IPS-18a (cell line): ENCODE measurements around the gene DOHH.

ENCODE experiments used
- H3K27ac ChIP-seq: one replicate; pipeline ENCODE4 v1.5.1; 2013; ENCODE audit warnings: low read length
- H3K27me3 ChIP-seq: one replicate; pipeline ENCODE4 v1.6.1; 2013; ENCODE audit warnings: mild to moderate bottlenecking, low read length; ENCODE audit not compliant: control insufficient read depth, insufficient read depth
- H3K36me3 ChIP-seq: one replicate; pipeline ENCODE4 v1.6.1; 2013; ENCODE audit warnings: low read depth, low read length; ENCODE audit not compliant: control insufficient read depth
- H3K4me1 ChIP-seq: one replicate; pipeline ENCODE4 v1.6.1; 2013; ENCODE audit warnings: low read depth, low read length; ENCODE audit not compliant: control insufficient read depth
- H3K4me3 ChIP-seq: one replicate; pipeline ENCODE4 v1.5.1; 2013; ENCODE audit warnings: low read length
- H3K9ac ChIP-seq: one replicate; pipeline ENCODE4 v1.6.1; 2013; ENCODE audit warnings: mild to moderate bottlenecking, low read length, moderate library complexity
- H3K9me3 ChIP-seq: one replicate; pipeline ENCODE4 v1.6.1; 2013; ENCODE audit warnings: low read depth, low read length; ENCODE audit not compliant: control insufficient read depth

Gene DOHH

GRCh38 chr19:3477951-3478350, 22.5 kb downstream of the DOHH start:
- Histone ChIP-seq H3K27me3 (no peaks in the 10 kb centered on the region), H3K4me1 (no peaks in the 10 kb centered on the region), H3K9me3 (no peaks in the 10 kb centered on the region), H3K36me3 (no peaks in the 10 kb centered on the region), H3K27ac (no peak overlapping the region), H3K4me3 (no peak overlapping the region), H3K9ac (no peak overlapping the region)

GRCh38 chr19:3477506-3477905, 23.0 kb downstream of the DOHH start:
- H3K9me3 ChIP-seq: no peaks in the 10 kb centered on the region
- H3K36me3 ChIP-seq: no peaks in the 10 kb centered on the region
- H3K4me1 ChIP-seq: no peaks in the 10 kb centered on the region
- no peak overlapping the region for H3K9ac ChIP-seq
- peaks cover 2% of the 10 kb centered on the region for H3K27me3 ChIP-seq
- no peak overlapping the region for H3K4me3 ChIP-seq
- H3K27ac ChIP-seq: no peak overlapping the region

- no peaks in the 10 kb centered on the region for H3K4me1 ChIP-seq
These were observed 23.6 kb downstream of the DOHH start for GRCh38 chr19:3476830-3477229.

GRCh38 chr19:3475449-3475848, 25.0 kb downstream of the DOHH start:
- Histone ChIP-seq H3K27ac (no peak overlapping the region), H3K9me3 (no peaks in the 10 kb centered on the region), H3K9ac (no peak overlapping the region), H3K27me3 (peaks cover 13% of the 10 kb centered on the region), H3K4me3 (no peak overlapping the region), H3K4me1 (no peaks in the 10 kb centered on the region), H3K36me3 (no peaks in the 10 kb centered on the region)

More at GRCh38 chr19:3476830-3477229, 23.6 kb downstream of the DOHH start:
- H3K27me3 ChIP-seq: peaks cover 6% of the 10 kb centered on the region
- H3K9ac ChIP-seq: no peak overlapping the region
- no peaks in the 10 kb centered on the region for H3K9me3 ChIP-seq
- no peaks in the 10 kb centered on the region for H3K36me3 ChIP-seq
- no peak overlapping the region for H3K4me3 ChIP-seq
- no peak overlapping the region for H3K27ac ChIP-seq

GRCh38 chr19:3474614-3475013, 25.9 kb downstream of the DOHH start:
- H3K4me3 ChIP-seq: no peak overlapping the region
- no peak overlapping the region for H3K27ac ChIP-seq
- H3K9ac ChIP-seq: no peak overlapping the region
- H3K9me3 ChIP-seq: no peaks in the 10 kb centered on the region
- H3K36me3 ChIP-seq: no peaks in the 10 kb centered on the region
- no peaks in the 10 kb centered on the region for H3K4me1 ChIP-seq
- peaks cover 21% of the 10 kb centered on the region for H3K27me3 ChIP-seq

- Histone ChIP-seq H3K4me1 (no peaks in the 10 kb centered on the region), H3K9me3 (no peaks in the 10 kb centered on the region), H3K9ac (no peak overlapping the region), H3K36me3 (no peaks in the 10 kb centered on the region), H3K4me3 (no peak overlapping the region), H3K27ac (no peak overlapping the region), H3K27me3 (peaks cover 27% of the 10 kb centered on the region)
These were observed 26.5 kb downstream of the DOHH start for GRCh38 chr19:3474010-3474409.

- no peaks in the 10 kb centered on the region for H3K36me3 ChIP-seq
- H3K9me3 ChIP-seq: no peaks in the 10 kb centered on the region
- peaks cover 28% of the 10 kb centered on the region for H3K27me3 ChIP-seq
- H3K4me1 ChIP-seq: no peaks in the 10 kb centered on the region
- no peak overlapping the region for H3K9ac ChIP-seq
- no peak overlapping the region for H3K27ac ChIP-seq
- no peak overlapping the region for H3K4me3 ChIP-seq
These were observed 28.4 kb downstream of the DOHH start for GRCh38 chr19:3471954-3472655.

- H3K4me3 ChIP-seq: no peak overlapping the region
- no peak overlapping the region for H3K27ac ChIP-seq
- no peaks in the 10 kb centered on the region for H3K9me3 ChIP-seq
- peaks cover 41% of the 10 kb centered on the region for H3K27me3 ChIP-seq
- no peaks in the 10 kb centered on the region for H3K4me1 ChIP-seq
- H3K36me3 ChIP-seq: no peaks in the 10 kb centered on the region
- no peak overlapping the region for H3K9ac ChIP-seq
These were observed 29.9 kb downstream of the DOHH start for GRCh38 chr19:3470500-3471128.

- H3K4me3 ChIP-seq: no peak overlapping the region
- H3K27me3 ChIP-seq: peaks cover 49% of the 10 kb centered on the region
- H3K9me3 ChIP-seq: no peaks in the 10 kb centered on the region
- H3K36me3 ChIP-seq: no peaks in the 10 kb centered on the region
- no peak overlapping the region for H3K27ac ChIP-seq
- H3K4me1 ChIP-seq: no peaks in the 10 kb centered on the region
- no peak overlapping the region for H3K9ac ChIP-seq
These were observed 30.6 kb downstream of the DOHH start for GRCh38 chr19:3469638-3470499.

GRCh38 chr19:3468211-3468610, 32.3 kb downstream of the DOHH start:
- H3K9ac ChIP-seq: no peak overlapping the region
- H3K27ac ChIP-seq: no peak overlapping the region
- H3K4me3 ChIP-seq: no peak overlapping the region
- H3K4me1 ChIP-seq: no peaks in the 10 kb centered on the region
- H3K36me3 ChIP-seq: no peaks in the 10 kb centered on the region
- peaks cover 64% of the 10 kb centered on the region for H3K27me3 ChIP-seq
- H3K9me3 ChIP-seq: no peaks in the 10 kb centered on the region

- H3K27ac ChIP-seq: no peak overlapping the region
- H3K27me3 ChIP-seq: peaks cover 69% of the 10 kb centered on the region
- no peaks in the 10 kb centered on the region for H3K36me3 ChIP-seq
- H3K4me1 ChIP-seq: no peaks in the 10 kb centered on the region
- H3K9ac ChIP-seq: no peak overlapping the region
- no peaks in the 10 kb centered on the region for H3K9me3 ChIP-seq
- H3K4me3 ChIP-seq: no peak overlapping the region
These were observed 32.9 kb downstream of the DOHH start for GRCh38 chr19:3467437-3468198.
